Measurements from ENCODE around the gene USP3.

- TF ChIP-seq POLR2A (IDR thresholded peaks at IDR 0.05) (no peak), CTCF (IDR thresholded peaks at IDR 0.05) (no peak), EP300 (IDR thresholded peaks at IDR 0.05) (no peak)
Observed at GRCh38 chr15:63491116-63491827, 13.1 kb upstream of the USP3 start.
